Loucy (cell line): Measurements from ENCODE around the gene SPRED2.

ENCODE experiments used
- H2AFZ ChIP-seq: fragments of 200-600 bp; sonication (generic); 2 replicates; pipeline ENCODE4 v1.6.0; 2016; ENCODE audit warnings: antibody characterized with exemption, mild to moderate bottlenecking, low read length, moderate library complexity
- H3F3A ChIP-seq: fragments of 200-600 bp; 2 replicates; pipeline ENCODE4 v1.6.0; 2016; ENCODE audit warnings: antibody characterized with exemption, low read depth, mild to moderate bottlenecking
- H3K27me3 ChIP-seq: fragments of 200-600 bp; sonication (generic); 2 replicates; pipeline ENCODE4 v1.6.1; 2014; ENCODE audit warnings: low read length, mild to moderate bottlenecking; ENCODE audit not compliant: insufficient read depth, poor library complexity, severe bottlenecking
- H3K36me3 ChIP-seq: fragments of 200-600 bp; sonication (generic); 2 replicates; pipeline ENCODE4 v1.6.1; 2016; ENCODE audit warnings: low read length; ENCODE audit not compliant: insufficient read depth
- H3K4me1 ChIP-seq: fragments of 200-600 bp; sonication (generic); 2 replicates; pipeline ENCODE4 v1.5.1; 2014; ENCODE audit warnings: low read length, mild to moderate bottlenecking; ENCODE audit not compliant: insufficient read depth, poor library complexity, severe bottlenecking
- H3K4me2 ChIP-seq: fragments of 200-600 bp; sonication (generic); 2 replicates; pipeline ENCODE4 v1.6.0; 2014; ENCODE audit warnings: antibody characterized with exemption, low read length, low read depth, mild to moderate bottlenecking; ENCODE audit not compliant: poor library complexity, severe bottlenecking
- H3K4me3 ChIP-seq: fragments of 200-600 bp; sonication (generic); 2 replicates; pipeline ENCODE4 v1.5.1; 2014; ENCODE audit warnings: low read length, mild to moderate bottlenecking, mixed read lengths; ENCODE audit not compliant: poor library complexity, severe bottlenecking
- H3K79me2 ChIP-seq: fragments of 200-600 bp; sonication (generic); 2 replicates; pipeline ENCODE4 v1.6.1; 2014; ENCODE audit warnings: low read length; ENCODE audit not compliant: insufficient read depth
- H3K9ac ChIP-seq: fragments of 200-600 bp; sonication (generic); 2 replicates; pipeline ENCODE4 v1.6.0; 2014; ENCODE audit warnings: mild to moderate bottlenecking, low read depth, low read length, moderate library complexity; ENCODE audit not compliant: poor library complexity, severe bottlenecking
- H3K9me2 ChIP-seq: fragments of 200-600 bp; sonication (generic); replicated peaks from 2 replicates; pipeline ENCODE4 v1.6.1; 2016; ENCODE audit warnings: low read depth, low read length, mixed read lengths
- H3K9me3 ChIP-seq: fragments of 200-600 bp; sonication (generic); 2 replicates; pipeline ENCODE4 v1.6.1; 2014; ENCODE audit warnings: mild to moderate bottlenecking, antibody characterized with exemption, low read length, low read depth; ENCODE audit not compliant: insufficient read depth
- H4K20me1 ChIP-seq: fragments of 200-600 bp; sonication (generic); 2 replicates; pipeline ENCODE4 v1.6.0; 2014; ENCODE audit warnings: antibody characterized with exemption, low read length, mild to moderate bottlenecking; ENCODE audit not compliant: insufficient read depth, poor library complexity, severe bottlenecking
- EZH2phosphoT487 ChIP-seq: fragments of 200-600 bp; IDR thresholded peaks from 2 replicates; pipeline ENCODE4 v1.6.1; 2018; ENCODE audit warnings: antibody characterized with exemption, mild to moderate bottlenecking, moderate library complexity, borderline replicate concordance
- TF ChIP-seq, protein P1 (sequence below): fragments of 200-600 bp; sonication (generic); conservative IDR thresholded peaks from 2 replicates; pipeline ENCODE4 v1.5.1; 2014; ENCODE audit warnings: mild to moderate bottlenecking, antibody characterized with exemption, low read length

SPRED2 gene

DNA sequence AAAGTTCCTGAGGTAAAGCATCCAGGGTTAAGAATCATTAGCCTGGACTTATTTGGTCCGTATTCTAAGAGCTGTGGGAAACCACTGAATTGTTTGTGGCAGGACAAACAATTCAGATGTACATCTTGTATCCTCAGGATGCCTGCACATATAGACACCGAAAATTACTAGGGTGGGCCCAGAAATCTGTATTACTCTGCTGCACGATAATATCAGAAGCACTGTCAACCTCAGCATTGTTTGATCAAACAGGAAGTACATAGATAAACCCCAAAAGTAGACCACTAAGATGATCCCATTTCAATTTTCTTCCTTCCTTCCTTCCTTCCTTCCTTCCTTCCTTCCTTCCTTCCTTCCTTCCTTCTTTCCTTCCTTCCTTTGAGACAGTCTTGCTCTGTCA is 34.2 kb upstream of the SPRED2 start:
- Histone ChIP-seq H3K9me3 (no peaks in the 10 kb centered on the region), H4K20me1 (no peaks in the 10 kb centered on the region), H2AFZ (no peak overlapping the region), H3K36me3 (no peaks in the 10 kb centered on the region), H3K27me3 (no peaks in the 10 kb centered on the region), H3K9me2 (no peaks in the 10 kb centered on the region), H3K4me1 (no peaks in the 10 kb centered on the region), H3K4me2 (no peak overlapping the region), H3K79me2 (no peaks in the 10 kb centered on the region), H3K4me3 (no peak overlapping the region), H3F3A (no peaks in the 10 kb centered on the region), H3K9ac (no peak overlapping the region)
- TF ChIP-seq EZH2phosphoT487: no peak
- TF ChIP-seq, protein P1, sequence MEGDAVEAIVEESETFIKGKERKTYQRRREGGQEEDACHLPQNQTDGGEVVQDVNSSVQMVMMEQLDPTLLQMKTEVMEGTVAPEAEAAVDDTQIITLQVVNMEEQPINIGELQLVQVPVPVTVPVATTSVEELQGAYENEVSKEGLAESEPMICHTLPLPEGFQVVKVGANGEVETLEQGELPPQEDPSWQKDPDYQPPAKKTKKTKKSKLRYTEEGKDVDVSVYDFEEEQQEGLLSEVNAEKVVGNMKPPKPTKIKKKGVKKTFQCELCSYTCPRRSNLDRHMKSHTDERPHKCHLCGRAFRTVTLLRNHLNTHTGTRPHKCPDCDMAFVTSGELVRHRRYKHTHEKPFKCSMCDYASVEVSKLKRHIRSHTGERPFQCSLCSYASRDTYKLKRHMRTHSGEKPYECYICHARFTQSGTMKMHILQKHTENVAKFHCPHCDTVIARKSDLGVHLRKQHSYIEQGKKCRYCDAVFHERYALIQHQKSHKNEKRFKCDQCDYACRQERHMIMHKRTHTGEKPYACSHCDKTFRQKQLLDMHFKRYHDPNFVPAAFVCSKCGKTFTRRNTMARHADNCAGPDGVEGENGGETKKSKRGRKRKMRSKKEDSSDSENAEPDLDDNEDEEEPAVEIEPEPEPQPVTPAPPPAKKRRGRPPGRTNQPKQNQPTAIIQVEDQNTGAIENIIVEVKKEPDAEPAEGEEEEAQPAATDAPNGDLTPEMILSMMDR: no peak

DNA sequence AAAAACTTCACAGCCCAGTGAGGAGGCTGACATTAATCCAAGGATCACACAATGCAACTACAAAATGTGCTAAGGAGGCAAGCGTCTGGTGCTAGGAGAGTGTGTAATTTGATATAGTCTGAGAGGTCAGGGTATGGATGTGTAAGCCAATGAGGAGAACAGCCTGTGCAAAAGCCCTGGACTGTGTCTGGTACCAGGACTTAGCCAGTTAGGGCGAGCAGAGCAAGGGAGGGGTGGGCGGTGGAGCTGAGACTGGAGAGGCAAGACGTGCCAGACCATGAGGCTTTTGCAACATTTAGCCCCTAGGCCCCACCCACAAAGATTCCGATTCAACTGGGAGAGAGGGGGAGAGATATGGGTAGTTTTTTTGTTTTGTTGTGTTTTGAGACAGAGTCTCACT is 33.5 kb upstream of the SPRED2 start:
- Histone ChIP-seq H3K36me3 (no peaks in the 10 kb centered on the region), H3K79me2 (no peaks in the 10 kb centered on the region), H3K9me2 (no peaks in the 10 kb centered on the region), H4K20me1 (no peaks in the 10 kb centered on the region), H3F3A (no peaks in the 10 kb centered on the region), H3K27me3 (no peaks in the 10 kb centered on the region), H3K4me3 (no peak overlapping the region), H3K4me2 (no peak overlapping the region), H3K4me1 (no peaks in the 10 kb centered on the region), H2AFZ (no peak overlapping the region), H3K9me3 (no peaks in the 10 kb centered on the region), H3K9ac (no peak overlapping the region)
- TF ChIP-seq, protein P1: no peak
- no peak for TF ChIP-seq EZH2phosphoT487

DNA sequence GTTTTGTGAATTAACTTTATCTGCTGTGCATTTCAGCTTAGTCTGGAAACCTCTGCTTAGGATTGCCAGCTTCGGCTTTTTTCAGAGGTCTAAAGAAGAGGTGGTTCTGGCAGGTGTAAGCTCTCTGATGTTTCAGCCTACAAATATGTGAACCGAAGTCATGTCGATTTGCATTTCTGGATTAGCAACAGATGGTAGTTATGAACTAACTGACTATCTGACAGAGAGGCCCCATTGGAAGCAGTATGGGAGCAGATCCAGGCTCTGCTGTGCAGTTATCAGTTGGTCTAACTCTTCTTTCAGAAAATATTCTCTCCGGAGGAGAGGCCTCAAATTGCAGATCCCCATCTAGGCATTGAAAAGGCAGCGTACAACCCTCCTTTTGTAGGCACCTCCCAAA is 32.7 kb upstream of the SPRED2 start:
- H3F3A ChIP-seq: no peaks in the 10 kb centered on the region
- TF ChIP-seq, protein P1: no peak
- TF ChIP-seq EZH2phosphoT487: no peak

More for the DNA sequence above, 32.7 kb upstream of the SPRED2 start:
- H3K4me2 ChIP-seq: no peak overlapping the region
- no peak overlapping the region for H3K4me3 ChIP-seq
- H3K9ac ChIP-seq: no peak overlapping the region
- H3K27me3 ChIP-seq: no peaks in the 10 kb centered on the region
- H3K79me2 ChIP-seq: no peaks in the 10 kb centered on the region
- H3K36me3 ChIP-seq: no peaks in the 10 kb centered on the region
- no peaks in the 10 kb centered on the region for H4K20me1 ChIP-seq
- H3K9me3 ChIP-seq: no peaks in the 10 kb centered on the region
- H3K4me1 ChIP-seq: no peaks in the 10 kb centered on the region
- no peak overlapping the region for H2AFZ ChIP-seq
- H3K9me2 ChIP-seq: no peaks in the 10 kb centered on the region
